ENCODE data around the gene CIART.

DNA sequence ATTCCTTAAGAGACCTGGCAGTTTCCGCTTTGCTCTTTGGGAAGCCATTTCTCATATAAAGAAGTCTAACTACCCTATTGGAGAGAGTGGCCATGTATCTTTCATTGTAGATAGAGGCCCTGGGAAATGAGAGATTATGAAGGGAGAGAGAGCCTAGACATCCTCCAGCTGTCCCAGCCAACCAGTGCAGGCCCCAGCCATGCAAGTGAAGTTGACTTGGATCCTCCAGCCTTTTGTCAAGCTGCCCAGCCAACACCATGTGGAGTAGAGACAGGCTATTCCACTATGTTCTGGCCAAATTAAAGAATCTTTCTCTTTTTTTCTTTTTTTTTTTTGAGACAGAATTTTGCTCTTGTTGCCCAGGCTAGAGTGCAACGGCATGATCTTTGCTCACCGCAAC lies 39.4 kb upstream of the CIART start:
- TF ChIP-seq, protein P1, sequence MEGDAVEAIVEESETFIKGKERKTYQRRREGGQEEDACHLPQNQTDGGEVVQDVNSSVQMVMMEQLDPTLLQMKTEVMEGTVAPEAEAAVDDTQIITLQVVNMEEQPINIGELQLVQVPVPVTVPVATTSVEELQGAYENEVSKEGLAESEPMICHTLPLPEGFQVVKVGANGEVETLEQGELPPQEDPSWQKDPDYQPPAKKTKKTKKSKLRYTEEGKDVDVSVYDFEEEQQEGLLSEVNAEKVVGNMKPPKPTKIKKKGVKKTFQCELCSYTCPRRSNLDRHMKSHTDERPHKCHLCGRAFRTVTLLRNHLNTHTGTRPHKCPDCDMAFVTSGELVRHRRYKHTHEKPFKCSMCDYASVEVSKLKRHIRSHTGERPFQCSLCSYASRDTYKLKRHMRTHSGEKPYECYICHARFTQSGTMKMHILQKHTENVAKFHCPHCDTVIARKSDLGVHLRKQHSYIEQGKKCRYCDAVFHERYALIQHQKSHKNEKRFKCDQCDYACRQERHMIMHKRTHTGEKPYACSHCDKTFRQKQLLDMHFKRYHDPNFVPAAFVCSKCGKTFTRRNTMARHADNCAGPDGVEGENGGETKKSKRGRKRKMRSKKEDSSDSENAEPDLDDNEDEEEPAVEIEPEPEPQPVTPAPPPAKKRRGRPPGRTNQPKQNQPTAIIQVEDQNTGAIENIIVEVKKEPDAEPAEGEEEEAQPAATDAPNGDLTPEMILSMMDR (IDR thresholded peaks at IDR 0.05) = no peak
- TF ChIP-seq POLR2AphosphoS5 (IDR thresholded peaks at IDR 0.05) (no peak), POLR2A (IDR thresholded peaks at IDR 0.05) (no peak), EP300 (IDR thresholded peaks at IDR 0.05) (no peak)

Measured in upper lobe of left lung (tissue), 4 donors.